GM21737 (cell line): Measurements from ENCODE around the gene TTLL12.

ENCODE experiments used
- ATAC-seq: cut with Tn5 transposase; IDR thresholded peaks from one replicate; pipeline ENCODE4 v1.9.1; 2021; ENCODE audit warnings: mild to moderate bottlenecking, moderate library complexity; ENCODE audit not compliant: unreplicated experiment

TTLL12 gene

DNA sequence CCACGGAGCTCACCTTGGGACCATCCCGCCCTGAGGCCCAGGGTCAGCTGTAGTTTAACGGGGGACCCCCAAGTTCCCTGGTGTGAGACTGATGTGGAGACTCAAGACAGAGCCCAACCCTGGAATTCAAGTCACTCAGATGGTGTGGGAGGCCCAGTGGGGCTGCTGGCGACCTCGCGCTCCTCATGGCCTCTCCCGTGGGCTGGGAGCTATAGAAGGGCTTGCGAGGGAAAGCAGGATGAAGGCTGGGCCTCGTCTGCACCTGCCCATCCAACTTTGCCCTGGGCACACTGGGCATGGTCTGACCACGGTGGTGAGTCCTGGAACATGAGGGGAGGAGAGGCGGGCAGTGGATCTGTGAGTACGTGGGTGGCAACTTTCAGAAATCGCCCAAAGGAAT lies 13.6 kb upstream of the TTLL12 start:
- no peak for ATAC-seq

DNA sequence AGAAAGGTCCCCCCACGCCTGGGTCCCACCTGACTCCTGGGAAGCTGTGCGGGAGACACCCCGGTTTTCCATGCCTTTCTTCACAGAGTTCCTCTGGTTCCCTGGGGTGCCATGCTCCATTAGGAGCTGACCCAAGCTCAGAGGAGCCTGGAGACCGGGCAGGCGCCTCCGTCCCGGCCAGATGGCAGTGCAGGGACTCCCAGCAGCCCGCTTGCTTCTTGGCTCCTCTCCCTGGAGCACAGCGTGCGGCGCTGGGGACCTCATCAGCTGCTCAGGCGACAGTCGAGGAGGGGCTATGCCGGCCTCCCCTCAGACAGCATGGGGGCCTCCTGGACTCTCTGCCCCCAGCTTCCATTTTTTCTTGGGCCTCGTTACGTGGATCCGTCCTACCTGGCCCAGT lies 13.1 kb upstream of the TTLL12 start:
- no peak for ATAC-seq

DNA sequence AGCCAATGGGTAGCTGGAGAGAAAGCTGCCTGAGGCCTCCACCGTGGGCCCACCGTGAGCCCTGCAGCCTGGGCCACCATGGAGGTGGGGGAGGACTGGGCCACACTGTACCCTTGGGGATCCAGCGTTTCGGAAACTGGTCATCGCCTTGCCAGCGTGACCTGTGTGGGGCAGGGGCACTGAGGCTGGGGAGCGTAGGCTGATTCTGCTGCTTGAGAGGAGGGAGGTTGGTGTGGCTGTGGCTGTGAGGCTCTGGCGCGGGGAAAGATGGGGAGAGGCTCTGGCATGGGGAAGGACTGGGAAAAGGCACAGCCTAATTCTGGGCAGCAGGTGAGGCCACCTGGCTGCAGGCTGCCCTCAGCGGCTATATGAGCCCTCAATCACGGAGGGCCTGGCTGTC lies 12.6 kb upstream of the TTLL12 start:
- no peak for ATAC-seq

DNA sequence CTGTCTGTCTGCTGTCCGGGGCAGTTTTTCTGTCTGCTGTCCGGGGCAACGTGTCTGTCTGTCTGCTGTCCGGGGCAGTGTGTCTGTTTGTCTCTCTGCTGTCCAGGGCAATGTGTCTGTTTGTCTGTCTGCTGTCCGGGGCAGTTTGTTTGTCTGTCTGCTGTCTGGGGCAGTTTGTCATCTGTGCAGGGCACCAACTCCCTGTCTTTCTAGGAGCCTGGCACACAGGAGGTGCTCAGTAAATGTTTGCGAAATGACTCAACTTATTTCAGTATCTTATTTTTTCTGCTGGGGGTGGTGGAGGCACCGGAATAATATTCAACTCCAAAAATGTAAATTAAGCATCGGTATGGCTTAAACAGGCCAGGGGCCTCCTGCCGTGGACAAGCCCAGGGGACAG lies 12.0 kb upstream of the TTLL12 start:
- ATAC-seq, result no peak

DNA sequence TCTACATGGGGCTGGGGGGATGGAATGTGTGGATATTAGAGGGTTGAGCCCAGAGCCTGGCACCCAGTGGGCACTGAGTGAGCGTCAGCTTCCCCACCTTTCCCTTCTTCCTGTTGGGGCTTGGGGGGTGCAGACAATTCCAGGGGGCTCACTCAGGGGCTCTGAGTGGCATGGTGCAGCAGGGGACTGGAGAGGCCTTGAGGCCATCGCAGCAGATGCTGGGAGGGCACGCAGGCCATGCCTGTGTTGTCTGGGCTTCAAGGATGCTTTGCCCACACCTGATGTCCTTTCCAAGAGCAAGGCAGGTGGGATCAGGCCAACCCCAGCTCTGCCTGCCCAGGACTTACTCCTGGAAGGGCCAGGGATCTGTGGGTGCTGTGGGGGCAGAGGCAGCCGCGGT lies 11.2 kb upstream of the TTLL12 start:
- ATAC-seq, result no peak

DNA sequence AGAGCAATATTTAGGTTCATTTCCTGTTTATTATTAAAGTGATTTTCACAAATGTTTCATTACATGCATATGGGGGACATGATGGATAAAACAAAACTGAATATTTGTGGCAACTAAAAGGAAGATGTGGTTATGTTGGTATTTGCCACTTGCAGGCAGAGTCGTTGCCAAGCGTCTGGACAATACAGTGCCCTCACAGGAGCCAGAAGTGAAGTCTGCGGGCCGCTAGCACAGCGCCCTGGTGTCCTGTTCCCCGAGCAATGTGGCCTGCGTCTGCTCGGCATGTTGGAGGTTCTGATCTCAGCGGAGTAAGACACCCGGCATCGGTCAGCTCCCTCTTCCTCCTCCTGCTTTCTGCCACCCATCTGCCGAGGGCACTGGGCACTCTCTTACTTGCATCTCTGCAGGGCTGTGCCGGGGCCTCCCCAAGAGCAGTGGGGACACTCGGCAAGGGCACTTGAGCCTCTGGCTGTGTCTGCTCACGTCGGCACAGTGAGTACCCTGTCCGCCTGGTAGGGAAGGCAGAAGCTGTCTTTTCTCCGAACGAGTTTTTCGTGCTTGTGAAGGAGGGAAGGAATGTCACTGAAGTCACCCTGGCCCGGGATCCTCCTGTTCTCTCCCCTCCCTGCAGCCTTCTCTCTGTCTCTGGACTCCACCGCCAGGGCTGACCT lies 10.5 kb upstream of the TTLL12 start:
- no peak for ATAC-seq

DNA sequence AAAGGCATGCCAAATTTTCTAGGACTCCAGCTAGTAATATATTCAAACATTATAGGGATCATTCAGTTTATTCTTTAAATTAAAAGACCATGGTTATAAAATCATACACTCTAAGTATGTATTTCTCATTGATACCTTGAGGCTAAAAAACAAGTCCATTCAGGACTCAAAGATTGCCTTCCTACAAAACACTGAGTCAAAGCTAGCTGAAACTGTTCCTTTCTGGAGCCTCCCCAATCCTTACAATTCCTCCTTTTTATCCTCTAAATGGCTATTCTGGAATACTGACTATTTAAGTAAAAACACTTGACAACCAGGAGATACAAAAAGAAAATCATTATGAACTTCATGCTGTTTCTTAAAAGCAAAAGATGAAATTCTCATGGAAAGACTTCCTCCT lies 4.9 kb upstream of the TTLL12 start:
- no peak for ATAC-seq

DNA sequence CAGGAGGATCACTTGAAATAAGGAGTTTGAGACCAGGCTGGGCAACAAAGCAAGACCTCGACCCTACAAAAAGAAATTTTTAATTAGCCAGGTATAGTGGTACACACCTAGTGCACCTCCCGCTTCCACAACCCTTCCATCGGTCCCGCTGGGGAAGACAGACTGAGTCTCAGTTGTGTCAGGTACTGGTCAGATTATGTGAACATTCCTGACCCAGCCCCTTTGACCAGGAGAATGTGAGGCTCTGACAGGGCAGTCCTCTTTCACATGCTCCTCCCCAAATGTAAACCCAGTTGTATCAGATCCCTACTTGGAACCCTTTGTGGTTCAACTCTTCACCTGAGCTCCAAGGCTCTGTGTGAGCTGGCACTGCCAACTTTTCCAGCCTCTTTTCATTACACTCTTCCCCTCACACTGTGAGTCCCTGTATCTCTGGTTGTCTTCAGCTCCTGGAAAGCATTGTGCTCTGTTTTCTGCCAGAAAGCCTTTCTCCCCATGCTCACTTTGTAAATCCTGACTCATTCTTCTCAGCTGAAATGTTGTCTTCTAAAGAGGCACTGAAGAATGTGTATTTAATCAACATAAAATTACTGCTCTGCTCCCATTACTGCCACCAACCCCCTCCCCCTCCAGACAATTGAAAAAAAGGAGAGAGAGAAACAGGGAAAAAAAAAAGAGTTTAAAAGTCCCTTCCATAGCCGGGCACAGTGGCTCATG lies 2.1 kb upstream of the TTLL12 start:
- no peak for ATAC-seq

DNA sequence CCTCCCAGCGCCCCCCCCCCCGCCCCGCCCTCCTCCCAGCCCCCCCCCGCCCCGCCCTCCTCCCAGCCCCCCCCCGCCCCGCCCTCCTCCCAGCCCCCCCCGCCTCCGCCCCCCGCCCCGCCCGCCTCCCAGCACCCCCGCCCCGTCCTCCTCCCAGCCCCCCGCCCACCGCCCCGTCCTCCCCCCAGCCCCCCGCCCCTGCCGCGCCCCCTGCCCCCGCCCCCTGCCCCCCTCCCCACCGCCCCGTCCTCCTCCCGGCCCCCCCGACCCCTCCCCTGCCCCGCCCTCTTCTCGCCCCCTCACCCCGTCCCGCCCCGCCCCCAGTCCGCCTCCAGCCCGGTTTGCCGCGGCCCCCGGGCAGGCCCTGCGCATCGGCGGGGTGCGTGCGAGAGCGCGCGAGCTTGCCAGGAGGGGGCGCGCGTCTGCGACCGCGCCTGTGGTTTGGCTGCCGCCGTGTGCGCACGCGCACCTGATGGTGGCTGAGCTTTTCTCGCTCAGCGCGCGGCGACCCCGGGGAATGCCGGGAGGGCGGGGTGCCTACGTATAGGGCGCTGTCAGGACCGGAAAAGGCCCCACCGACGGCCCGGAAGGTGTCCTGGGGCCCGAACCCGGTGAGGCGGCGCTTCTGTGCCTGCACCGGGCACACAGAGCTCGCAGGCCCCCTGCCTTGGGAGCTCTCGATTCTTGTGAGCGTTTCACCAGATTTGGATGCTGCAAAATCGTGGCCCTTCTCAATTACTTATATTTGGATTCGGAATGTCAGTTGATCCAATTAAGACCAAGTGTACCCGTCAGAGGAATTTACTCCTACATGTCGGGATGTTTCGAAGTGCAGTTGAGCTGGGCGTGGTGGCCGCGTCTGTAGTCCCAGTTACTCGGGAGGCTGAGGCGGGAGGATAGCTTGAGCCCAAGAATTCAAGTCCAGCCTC lies 501 bp upstream of the TTLL12 start:
- ATAC-seq, result peak; percentile 71

DNA sequence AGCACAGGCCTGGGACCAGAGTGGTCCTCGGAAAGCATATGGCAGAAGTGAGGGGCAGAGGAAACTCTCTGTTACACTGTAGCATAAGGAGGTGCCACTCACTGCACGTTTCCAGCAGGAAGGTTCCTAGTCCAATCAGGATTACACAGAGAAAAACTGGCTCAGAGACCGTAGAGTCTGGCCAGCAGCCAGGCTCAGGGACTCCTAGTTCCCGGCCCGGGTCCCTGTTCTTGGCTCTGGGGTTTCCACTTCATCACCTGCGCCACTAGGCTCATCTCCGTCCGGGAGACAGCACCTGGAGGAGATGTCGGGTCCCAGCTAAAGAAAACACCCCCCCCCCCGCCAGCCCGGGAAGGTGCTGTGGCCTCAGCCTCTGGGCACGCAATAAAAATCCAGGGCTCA lies 1.1 kb downstream of the TTLL12 start:
- no peak for ATAC-seq

DNA sequence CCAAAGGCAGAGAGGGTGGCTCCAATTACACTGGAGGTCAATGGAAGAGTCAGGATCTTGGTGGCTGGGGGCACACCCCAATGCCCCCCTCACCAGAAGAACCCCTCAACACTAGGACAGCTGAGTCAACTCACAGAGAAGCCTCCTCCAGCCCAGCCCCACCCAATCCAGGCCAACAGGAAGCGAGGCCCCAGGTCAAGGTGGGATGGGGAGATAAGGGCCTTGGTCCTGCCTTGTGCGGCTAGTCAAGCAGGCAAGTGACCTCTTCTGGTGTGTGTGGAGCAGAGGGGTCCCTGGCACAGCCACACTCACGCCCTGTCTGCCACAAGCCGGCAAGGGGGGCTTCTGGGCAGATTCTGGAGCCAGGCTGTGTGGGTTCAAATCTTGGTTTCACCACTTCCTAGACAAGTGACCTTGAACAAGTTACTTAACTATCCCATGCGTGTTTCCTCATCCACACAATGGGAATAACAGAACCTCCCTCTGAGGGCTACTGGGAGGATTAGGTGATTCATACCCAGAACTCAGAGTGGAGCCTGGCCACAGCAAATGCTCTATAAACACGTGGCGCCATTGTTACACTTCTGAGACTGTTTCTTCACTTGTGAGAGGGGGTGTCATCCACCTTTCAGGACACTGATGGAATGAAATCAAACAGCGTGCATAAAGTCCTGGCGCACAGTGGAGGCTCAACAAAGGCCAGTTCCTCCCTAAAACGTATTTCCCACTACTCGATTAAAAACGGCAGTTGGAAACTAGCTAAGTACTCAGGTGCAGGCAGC lies 3.2 kb downstream of the TTLL12 start:
- ATAC-seq, result no peak

DNA sequence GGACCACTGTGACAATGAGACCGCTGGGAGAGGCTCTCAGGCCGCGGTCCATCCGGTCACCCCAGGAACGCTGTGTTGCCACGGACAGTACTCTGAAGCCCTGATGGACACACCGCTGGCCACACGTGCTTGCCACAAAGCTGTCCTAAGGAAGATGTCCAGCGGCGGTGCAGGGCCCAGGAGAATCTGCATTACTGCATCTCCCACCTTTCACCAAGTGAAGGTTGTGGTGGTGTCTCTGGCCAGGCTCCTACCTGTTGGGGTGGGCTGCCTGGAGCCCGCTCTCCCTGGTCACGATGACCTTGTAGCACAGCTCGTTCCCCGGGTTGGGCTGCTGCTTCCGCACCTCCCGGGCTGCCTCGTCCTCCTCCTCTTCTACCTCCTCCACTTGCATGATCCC lies 4.2 kb downstream of the TTLL12 start:
- ATAC-seq, result no peak

DNA sequence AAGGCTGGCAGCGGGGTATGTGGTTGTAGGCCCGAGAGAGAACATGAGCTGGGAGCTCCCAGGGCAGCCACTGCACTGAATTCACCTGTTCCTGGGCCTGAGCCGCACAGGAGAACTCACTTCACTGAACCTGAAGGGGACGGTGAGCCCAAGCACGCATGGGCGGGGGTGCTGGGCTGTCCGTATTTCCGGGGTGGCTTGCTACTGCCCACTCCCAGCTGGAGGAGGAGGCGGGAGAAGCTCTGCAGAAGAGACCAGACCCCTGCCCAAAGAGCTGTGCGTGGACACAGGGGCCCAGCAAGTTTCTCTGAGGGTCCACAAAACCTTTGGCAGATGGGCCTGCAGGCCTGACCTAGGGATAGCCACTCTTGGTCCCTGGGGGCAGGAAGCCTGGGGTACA lies 4.8 kb downstream of the TTLL12 start:
- no peak for ATAC-seq

DNA sequence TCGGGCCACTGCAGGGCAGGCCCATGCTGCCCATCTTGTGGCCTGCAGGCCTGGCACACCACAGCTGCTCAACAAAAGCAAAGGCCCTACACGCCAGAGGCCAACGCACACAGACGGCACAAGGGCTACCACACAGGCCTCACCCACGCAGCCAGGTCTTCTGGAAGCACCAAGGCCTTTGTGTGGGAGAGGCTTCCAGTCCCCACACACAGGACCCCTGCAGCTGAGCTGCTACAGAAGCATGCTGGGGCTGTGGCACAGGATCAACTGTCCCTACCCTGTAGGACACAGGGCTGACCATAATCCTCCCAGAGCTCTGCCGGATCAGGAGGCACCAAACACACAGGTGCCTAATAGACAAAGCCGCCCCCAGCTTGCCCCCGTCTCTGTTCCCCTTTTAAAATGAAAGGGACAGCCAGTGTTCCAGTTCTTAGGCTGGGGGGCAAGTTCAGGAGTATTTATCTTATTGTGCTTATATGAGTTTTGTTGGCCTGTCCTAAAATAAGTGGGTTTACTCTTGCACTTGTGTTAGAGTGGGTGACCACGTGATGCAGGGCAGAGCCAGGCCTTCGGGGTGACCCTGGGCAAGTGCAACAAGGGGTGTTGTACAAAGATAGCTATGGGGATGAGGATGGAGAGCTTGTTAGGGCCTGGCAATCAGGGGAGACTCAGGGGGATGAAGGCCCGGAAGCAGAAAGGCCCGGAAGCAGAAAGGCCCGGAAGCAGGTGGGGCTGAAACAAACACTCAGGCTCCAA lies 5.4 kb downstream of the TTLL12 start:
- ATAC-seq, result no peak

DNA sequence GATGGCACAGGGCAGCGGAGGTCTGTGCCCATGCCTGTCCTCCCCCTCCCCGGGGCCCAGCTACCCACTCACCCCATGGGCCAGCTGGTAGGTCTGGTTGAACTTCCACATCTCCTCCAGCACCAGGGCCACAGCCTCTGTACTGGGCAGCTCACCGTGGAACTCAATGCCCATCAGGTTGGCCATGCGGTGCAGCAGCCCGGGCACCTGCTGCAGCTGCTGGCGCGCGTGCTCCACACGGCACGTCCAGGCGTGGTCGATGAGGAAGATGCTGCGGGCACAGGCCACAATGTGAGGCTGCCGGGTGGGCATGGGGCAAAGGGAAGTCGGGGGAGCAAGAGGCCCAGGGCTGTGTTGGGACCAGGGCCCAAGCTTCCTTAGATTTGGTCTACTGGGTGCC lies 6.3 kb downstream of the TTLL12 start:
- ATAC-seq, result no peak

DNA sequence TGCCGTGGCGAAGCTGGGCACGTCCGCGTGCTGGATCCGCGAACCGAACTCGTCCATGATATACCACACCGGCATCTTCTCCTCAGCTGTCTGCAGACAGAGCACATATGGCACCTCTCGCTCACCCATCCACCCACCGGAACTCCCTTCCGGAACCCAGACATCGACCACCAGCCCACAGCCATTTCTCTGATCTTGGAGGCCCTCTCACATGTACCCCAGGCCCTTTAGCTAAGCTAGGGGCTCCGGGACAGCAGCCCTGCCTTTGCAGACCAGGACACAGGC lies 7.1 kb downstream of the TTLL12 start:
- ATAC-seq, result no peak

DNA sequence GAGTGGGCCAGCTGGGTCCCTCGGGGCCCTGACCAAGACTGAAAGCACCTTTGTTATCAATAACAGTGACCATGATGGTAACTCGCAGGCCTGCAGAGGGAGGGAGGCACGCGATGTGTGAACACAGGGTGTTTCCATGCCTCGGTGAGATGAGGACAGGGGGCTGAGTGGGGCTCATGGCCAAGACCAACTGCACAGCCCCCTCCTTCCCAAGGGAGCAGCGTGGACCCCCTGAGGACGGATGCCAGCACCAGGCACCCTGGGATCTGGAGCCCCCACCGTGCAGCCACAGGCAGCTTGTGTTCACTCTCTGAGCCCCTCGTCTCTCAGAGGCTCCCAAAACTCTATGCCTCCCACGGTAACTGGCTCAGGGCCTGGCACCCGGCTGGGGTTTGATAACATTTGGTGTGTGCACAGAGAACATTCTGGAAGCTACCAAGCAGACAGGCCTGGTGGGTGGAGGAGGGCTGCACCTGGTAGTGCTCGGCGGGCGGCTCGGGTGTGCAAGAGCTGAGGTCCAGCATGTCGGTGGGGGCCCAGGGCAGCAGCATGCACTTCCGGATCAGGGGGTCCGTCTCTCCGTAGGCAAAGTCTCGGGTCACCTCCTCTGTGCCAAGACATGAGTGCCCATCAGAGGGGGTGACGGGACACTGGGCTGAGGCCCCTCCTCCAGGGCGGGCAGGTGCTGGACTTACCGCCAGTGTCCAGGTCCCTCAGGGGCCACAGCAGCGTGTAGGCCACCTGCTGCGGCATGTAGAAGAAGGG lies 7.6 kb downstream of the TTLL12 start:
- ATAC-seq, result no peak

DNA sequence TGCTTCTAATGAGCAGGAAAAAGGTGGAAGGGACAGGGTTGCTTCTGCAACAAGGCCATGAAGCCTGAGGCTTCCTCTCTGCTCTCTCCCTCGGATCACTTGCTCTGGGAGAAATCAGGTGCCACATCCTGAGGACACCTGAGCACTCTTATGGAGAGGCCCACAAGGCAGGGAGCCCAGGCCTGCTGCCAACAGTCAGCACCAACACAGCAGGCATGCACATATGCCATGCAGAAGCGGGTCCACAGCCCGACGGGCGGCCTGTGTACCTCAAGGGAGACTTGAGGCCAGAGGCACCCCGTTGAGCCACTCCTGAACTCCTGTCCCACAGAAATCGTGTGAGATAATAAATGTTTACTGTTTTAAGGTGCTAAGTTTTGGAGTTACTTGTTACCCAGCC lies 9.5 kb downstream of the TTLL12 start:
- no peak for ATAC-seq

DNA sequence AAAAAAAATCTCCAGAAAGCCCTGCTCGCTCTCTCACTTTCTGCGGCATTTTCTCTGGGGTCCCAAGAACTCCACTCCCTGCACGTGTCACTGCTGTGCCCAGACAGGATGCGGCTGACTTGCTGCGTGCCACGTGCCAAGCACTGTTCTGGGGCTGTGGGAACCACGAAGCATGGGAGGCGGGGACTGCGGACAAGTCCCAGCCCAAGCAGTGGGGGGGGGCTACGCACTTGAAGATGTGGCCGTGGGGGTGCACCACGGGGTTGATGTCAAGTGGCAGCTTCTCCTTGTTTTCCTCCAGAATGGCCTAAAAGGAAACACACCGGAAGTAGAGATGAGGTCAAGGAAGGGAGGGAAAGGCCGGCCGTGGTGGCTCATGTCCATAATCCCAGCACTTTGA lies 10.8 kb downstream of the TTLL12 start:
- ATAC-seq, result no peak
